Measurements from ENCODE around the gene PAAF1.
"Not testable (repeated sequence)": the region's sequence is repeated elsewhere in the genome, so short reads cannot be mapped to it uniquely, and the experiment has no call there.

PAAF1 gene

DNA sequence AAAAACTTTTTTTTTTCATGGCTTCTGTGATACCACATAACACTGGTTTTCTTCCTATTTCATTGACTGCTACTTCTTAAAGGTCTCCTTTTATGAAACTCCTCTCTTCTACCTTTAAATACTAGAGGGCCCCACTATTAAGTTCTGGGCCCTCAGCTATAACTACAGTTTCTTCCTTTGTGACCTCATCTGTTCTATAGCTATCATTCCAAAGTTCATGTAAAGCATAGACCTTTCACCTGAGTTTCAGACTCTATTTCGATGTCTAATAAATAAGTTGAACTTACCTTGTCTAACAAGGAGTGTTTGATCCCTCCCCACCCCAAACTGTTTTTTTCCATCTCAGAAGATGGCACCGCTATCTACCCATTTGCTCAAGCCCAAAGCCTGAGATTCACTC is 35.2 kb downstream of the PAAF1 start:
- DNase-seq: no peak
- Mint-ChIP-seq H3K36me3 (ENCODE audit: low read depth) (peaks cover 81% of the 10 kb centered on the region), H3K27me3 (no peaks in the 10 kb centered on the region), H3K4me1 (ENCODE audit: low read depth) (peaks cover 4% of the 10 kb centered on the region), H3K4me3 (no peak overlapping the region), H3K27ac (no peak overlapping the region), H3K9me3 (no peaks in the 10 kb centered on the region)

DNA sequence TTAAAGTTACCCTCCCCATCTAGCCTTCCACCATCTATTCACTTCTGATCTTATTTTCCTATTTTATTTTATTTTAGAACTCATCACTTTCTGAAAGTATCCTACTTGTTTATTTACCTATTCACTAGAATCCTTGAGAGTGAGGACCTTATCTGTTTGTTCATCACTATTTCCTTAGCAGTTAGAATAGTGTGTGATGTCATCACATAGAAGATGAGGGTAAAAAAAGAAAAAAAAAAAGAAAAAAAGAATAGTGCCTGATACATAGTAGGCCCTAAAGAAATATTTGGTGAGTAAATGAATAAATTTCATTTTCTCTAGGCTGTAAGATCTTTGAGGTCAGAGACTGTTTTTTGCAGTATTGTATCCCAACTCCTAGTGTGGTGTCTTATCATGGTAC is 36.7 kb downstream of the PAAF1 start:
- Mint-ChIP-seq H3K36me3 (ENCODE audit: low read depth) (peaks cover 88% of the 10 kb centered on the region), H3K9me3 (no peaks in the 10 kb centered on the region), H3K27ac (no peak overlapping the region), H3K4me3 (no peak overlapping the region), H3K27me3 (no peaks in the 10 kb centered on the region), H3K4me1 (ENCODE audit: low read depth) (peaks cover 4% of the 10 kb centered on the region)
- DNase-seq: no peak

DNA sequence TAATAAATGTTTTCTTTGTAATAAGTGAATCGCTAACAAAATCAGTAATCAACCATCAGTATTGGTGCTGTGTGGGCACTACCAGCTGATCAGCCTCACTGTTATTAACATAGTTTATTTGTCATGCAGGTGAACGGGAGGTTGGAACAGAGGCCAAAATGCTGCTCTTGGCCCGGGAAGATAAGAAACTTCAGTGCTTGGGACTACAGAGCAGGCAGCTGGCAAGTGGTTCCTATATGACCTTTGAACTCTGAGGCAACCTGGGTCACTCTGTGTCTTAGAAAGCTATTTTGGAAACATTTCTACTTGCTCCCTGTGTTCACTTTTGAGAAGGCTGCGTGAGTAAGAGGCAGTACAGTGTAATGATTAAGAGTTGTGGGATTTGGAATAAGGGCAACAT is 37.5 kb downstream of the PAAF1 start:
- Mint-ChIP-seq H3K4me3 (no peak overlapping the region), H3K4me1 (ENCODE audit: low read depth) (peaks cover 4% of the 10 kb centered on the region), H3K27ac (no peak overlapping the region), H3K27me3 (no peaks in the 10 kb centered on the region), H3K36me3 (ENCODE audit: low read depth) (peaks cover 92% of the 10 kb centered on the region), H3K9me3 (no peaks in the 10 kb centered on the region)
- no peak for DNase-seq

DNA sequence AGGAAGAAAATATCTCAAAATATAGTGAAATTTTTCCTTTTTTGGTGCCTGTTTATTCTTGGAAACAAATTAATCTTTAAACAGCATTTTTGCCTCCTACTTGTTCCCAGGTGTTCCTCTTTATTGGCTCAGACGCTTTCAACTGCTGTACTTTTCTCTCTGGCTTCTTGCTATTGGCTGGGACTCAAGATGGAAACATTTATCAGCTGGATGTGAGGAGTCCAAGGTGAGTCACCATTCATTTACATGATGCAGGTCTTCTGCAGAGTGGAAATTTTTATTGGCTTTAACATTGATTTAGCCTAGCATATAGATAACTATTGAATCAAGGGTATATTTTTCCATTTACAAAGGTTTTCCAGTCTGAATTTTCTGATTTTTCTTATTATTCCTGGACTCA is 39.6 kb downstream of the PAAF1 start:
- Mint-ChIP-seq H3K27me3 (no peaks in the 10 kb centered on the region), H3K4me1 (ENCODE audit: low read depth) (peaks cover 4% of the 10 kb centered on the region), H3K27ac (peak overlapping the region; percentile 34), H3K4me3 (no peak overlapping the region), H3K9me3 (no peaks in the 10 kb centered on the region), H3K36me3 (ENCODE audit: low read depth) (peaks cover 86% of the 10 kb centered on the region)
- DNase-seq: no peak

DNA sequence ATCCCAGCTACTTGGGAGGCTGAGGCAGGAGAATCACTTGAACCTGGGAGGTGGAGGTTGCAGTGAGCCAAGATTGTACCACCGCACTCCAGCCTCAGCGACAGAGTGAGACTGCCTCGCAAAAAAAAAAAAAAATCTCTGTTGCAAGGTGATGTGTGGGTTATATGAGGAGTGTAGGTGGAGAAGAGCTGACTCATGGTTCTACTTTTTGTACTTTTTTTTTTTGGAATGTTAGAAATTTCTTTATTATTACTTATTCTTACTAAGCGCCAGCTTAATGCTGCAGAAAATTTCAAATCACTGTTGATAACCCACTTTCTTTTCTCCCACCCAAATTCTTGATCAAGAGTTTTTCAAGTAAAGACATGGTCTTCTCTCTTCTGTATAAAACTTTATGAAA is 44.4 kb downstream of the PAAF1 start:
- no peaks in the 10 kb centered on the region for H3K27me3 Mint-ChIP-seq
- DNase-seq: no peak
- H3K36me3 Mint-ChIP-seq (ENCODE audit: low read depth): peaks cover 82% of the 10 kb centered on the region
- no peaks in the 10 kb centered on the region for H3K9me3 Mint-ChIP-seq
- no peak overlapping the region for H3K27ac Mint-ChIP-seq
- H3K4me1 Mint-ChIP-seq (ENCODE audit: low read depth): peaks cover 4% of the 10 kb centered on the region
- H3K4me3 Mint-ChIP-seq: no peak overlapping the region

DNA sequence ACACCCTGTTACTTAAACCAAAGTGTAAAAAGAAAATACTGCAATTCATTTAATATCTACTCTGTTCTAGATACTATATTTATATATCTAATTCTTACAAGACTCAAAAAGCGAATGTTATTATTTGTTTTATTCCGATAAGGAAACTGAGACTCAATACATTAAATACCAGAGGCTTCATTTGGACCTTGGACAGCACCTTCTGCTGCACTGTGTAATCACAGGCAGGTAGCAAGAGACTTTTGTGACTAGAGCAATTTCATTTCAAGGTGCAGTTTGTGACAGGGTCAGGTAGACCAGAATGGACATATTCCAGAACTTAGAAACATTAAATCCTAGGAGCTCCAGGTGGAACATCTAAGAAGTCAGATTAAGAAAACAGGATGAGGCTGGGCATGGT is 52.6 kb downstream of the PAAF1 start:
- no peak overlapping the region for H3K4me3 Mint-ChIP-seq
- no peaks in the 10 kb centered on the region for H3K9me3 Mint-ChIP-seq
- DNase-seq: no peak
- H3K27ac Mint-ChIP-seq: no peak overlapping the region
- H3K27me3 Mint-ChIP-seq: no peaks in the 10 kb centered on the region
- H3K36me3 Mint-ChIP-seq (ENCODE audit: low read depth): peaks cover 88% of the 10 kb centered on the region
- no peaks in the 10 kb centered on the region for H3K4me1 Mint-ChIP-seq (ENCODE audit: low read depth)

DNA sequence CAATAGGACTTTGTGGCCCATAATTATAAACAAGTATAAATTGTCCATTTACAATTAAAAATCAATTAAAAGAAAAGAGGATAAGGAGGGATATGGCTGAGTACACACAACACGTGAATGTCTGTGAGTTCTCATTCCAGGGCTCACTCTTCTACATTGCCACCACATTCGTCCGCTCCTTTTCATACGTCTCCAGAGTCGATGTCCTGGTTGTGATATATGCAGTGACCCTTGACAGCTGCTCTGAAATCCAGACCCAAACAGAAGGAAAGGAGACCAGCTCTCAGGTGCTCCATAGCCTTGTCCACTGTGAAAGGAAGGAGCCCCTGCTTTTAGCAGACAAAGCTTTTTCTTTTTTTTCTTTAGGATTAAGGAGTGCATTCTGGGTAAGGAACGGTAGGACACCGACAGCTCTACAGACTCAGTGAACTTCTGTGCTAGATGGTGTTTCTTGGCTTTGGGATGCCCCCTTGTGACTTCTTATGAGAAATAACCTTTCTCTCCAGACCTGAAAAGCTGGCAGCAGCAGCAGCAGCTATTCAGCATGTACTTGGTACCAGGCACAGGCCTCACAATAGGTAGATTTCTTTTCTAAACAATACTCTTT is 54.3 kb downstream of the PAAF1 start:
- H3K27ac Mint-ChIP-seq: no peak overlapping the region
- H3K4me1 Mint-ChIP-seq (ENCODE audit: low read depth): no peaks in the 10 kb centered on the region
- no peaks in the 10 kb centered on the region for H3K27me3 Mint-ChIP-seq
- H3K4me3 Mint-ChIP-seq: no peak overlapping the region
- H3K9me3 Mint-ChIP-seq: no peaks in the 10 kb centered on the region
- DNase-seq: no peak
- H3K36me3 Mint-ChIP-seq (ENCODE audit: low read depth): peaks cover 79% of the 10 kb centered on the region

DNA sequence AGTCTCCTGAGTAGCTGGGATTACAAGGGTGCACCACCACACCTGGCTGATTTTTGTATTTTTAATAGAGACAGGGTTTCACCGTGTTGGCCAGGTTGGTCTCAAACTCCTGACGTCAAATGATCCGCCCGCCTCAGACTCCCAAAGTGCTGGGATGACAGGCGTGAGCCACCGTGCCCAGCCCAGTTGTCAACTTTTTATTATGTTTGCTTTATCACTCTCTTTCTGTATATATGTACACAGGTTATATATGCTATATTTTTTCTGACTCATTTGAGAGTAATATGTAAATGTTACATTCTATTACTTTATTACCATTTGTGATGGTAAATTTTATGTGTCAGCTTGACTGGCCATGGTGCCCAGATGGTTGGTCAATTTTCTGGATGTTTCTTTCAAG is 55.2 kb downstream of the PAAF1 start:
- Mint-ChIP-seq H3K4me3 (no peak overlapping the region), H3K27ac (no peak overlapping the region), H3K36me3 (ENCODE audit: low read depth) (peaks cover 73% of the 10 kb centered on the region), H3K27me3 (no peaks in the 10 kb centered on the region), H3K9me3 (no peaks in the 10 kb centered on the region), H3K4me1 (ENCODE audit: low read depth) (no peaks in the 10 kb centered on the region)
- DNase-seq: no peak

DNA sequence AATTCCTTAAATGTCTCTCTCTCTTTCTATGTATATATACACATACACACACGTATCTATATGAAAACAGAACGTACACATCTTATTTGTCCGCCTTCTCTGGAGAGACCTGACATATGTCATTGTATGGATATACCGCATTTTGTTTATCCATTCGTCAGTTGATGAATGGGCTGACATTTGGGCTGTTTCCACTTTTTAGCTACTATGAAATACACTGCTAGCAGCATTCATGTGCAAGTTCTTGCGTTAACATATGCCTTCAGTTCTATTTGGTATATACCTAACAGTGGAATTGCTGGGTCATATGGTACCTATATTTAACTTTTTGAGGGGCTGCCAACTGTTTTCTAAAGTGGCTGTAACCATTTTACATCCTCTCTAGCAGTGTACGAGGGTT is 56.0 kb downstream of the PAAF1 start:
- Mint-ChIP-seq H3K27ac (no peak overlapping the region), H3K4me1 (ENCODE audit: low read depth) (no peaks in the 10 kb centered on the region), H3K27me3 (no peaks in the 10 kb centered on the region), H3K4me3 (no peak overlapping the region), H3K9me3 (no peaks in the 10 kb centered on the region), H3K36me3 (ENCODE audit: low read depth) (peaks cover 68% of the 10 kb centered on the region)
- no peak for DNase-seq

DNA sequence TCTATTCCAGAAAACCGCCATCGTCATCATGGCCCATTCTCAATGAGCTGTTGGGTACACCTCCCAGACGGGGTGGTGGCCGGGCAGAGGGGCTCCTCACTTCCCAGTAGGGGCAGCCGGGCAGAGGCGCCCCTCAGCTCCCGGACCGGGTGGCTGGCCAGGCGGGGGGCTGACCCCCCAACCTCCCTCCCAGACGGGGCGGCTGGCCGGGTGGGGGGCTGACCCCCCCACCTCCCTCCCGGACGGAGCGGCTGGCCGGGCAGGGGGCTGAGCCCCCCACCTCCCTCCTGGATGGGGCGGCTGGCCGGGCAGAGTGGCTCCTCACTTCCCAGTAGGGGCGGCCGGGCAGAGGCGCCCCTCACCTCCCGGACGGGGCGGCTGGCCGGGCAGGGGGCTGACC is 59.2 kb downstream of the PAAF1 start:
- peaks cover 45% of the 10 kb centered on the region for H3K36me3 Mint-ChIP-seq (ENCODE audit: low read depth)
- not testable (repeated sequence) for H3K9me3 Mint-ChIP-seq; H3K27ac Mint-ChIP-seq; DNase-seq; H3K27me3 Mint-ChIP-seq; H3K4me1 Mint-ChIP-seq (ENCODE audit: low read depth); H3K4me3 Mint-ChIP-seq

DNA sequence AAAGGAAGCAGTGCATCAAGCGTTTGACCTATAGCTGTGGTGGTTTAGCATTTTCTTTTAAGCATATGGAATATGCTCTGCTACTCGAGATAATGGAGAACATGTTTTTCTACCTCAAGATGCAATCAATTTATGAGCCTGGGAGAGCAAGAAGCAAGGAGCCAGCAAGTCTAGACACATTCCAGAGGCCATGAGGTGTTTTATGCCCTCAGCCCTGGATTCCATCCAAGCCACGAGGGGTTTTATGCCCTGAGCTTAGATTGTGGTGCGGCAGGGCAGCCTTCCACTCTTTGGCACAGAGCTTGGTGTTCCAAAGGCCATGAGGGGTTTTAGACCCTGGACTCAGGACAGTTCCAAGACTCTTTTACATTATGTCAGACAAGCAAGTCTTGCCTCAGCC is 62.3 kb downstream of the PAAF1 start:
- DNase-seq: no peak
- Mint-ChIP-seq H3K9me3 (no peaks in the 10 kb centered on the region), H3K4me1 (ENCODE audit: low read depth) (no peaks in the 10 kb centered on the region), H3K27ac (no peak overlapping the region), H3K27me3 (no peaks in the 10 kb centered on the region), H3K36me3 (ENCODE audit: low read depth) (peaks cover 27% of the 10 kb centered on the region), H3K4me3 (no peak overlapping the region)

DNA sequence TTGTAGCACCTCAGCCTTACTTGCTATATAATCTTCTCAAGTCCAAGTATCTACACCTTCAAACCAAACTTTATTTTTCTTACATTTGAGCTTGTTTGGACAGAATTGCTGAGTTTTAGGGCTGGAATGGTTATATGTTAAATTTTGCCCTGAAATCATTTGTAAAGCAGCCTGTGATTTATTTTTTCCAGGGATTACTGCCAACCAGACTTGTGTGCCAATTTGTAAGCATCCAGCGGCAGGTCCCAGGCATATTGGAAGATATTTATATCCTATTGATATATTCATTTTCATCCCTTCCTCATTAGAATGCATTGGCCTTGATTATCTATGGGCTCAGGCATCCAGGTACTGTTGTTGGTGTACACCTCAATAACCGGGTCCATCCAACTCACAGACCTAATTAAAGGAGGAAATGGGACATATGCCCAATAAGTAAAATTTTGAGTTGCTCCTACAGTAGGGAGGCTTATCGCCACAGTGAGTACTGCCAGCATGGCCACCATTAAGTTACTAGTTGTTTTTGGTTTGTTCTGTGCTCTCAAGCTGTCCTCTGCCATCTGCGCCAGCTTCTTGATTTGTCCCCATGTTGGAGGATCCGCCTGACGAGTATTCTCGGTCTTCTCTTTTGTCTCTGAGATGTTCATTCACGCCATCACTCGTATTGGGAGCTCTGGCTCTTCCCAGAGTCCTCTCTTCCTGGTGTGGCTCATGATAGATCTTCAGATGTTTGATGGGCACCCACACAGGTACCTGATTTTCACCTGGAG is 64.2 kb downstream of the PAAF1 start:
- peaks cover 20% of the 10 kb centered on the region for H3K36me3 Mint-ChIP-seq (ENCODE audit: low read depth)
- no peaks in the 10 kb centered on the region for H3K27me3 Mint-ChIP-seq
- DNase-seq: no peak

DNA sequence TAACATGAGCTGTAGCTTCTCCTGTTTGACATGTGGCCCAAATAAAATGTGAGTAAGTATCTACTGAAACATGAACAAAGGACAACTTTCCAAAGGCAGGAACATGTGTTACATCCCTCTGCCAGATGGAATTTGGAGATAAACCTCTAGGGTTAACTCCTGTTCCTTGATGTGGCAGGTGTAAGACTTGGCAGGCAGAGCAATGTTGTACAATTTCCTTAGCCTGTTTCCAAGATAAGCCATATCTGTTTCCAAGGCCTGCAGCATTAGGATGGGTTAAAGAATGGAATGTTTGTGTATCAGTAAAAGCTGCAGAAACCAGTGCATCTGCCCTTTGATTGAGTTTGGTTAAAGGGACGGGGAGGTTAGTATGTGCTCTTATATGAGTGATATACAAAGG is 65.2 kb downstream of the PAAF1 start:
- Mint-ChIP-seq H3K9me3 (no peaks in the 10 kb centered on the region), H3K4me1 (ENCODE audit: low read depth) (no peaks in the 10 kb centered on the region), H3K4me3 (no peak overlapping the region), H3K36me3 (ENCODE audit: low read depth) (peaks cover 17% of the 10 kb centered on the region), H3K27me3 (no peaks in the 10 kb centered on the region), H3K27ac (no peak overlapping the region)
- no peak for DNase-seq

More for the DNA sequence above, 64.2 kb downstream of the PAAF1 start:
- Mint-ChIP-seq H3K9me3 (no peaks in the 10 kb centered on the region), H3K4me1 (ENCODE audit: low read depth) (no peaks in the 10 kb centered on the region), H3K27ac (no peak overlapping the region), H3K4me3 (no peak overlapping the region)

DNA sequence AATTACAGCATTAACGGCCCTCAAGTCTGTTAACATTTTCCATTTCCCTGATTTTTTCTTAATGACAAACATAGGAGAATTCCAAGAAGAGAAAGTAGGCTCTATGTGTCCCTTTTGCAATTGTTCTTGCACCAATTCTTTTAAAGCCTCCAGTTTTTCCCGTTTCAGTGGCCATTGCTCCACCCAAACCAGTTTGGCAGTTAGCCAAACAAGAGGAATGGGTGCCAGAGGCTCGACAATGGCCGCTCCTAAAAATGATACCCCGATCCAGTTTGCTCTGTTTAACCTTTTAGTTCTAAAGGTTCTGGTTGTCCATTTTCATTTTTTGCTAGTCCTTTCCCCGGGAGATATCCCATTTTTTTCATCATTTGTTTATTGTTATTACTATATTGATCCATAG is 67.3 kb downstream of the PAAF1 start:
- DNase-seq: no peak
- H3K4me3 Mint-ChIP-seq: no peak overlapping the region

DNA sequence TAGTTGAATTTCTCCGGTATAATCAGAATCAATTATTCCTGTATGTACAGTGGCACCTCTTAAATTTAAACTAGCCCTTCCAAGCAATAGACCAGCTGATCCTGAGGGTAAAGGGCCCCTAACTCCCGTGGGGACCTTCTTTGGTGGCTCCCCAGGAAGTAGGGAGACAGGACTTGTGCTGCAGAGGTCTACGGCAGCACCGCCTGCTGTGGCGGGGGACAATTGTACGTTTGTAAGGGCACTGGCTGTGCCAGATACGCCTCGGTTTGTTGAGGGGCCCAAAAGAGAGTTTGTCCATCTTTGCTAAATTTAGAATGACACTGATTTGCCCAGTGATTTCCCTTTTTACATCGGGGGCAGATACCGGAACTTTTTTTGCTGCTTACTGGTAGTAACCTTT is 68.1 kb downstream of the PAAF1 start:
- H3K4me1 Mint-ChIP-seq (ENCODE audit: low read depth): no peaks in the 10 kb centered on the region
- no peaks in the 10 kb centered on the region for H3K27me3 Mint-ChIP-seq
- no peak overlapping the region for H3K4me3 Mint-ChIP-seq
- H3K27ac Mint-ChIP-seq: no peak overlapping the region
- H3K36me3 Mint-ChIP-seq (ENCODE audit: low read depth): peaks cover 14% of the 10 kb centered on the region
- DNase-seq: no peak
- H3K9me3 Mint-ChIP-seq: no peaks in the 10 kb centered on the region

More for the DNA sequence above, 67.3 kb downstream of the PAAF1 start:
- H3K4me1 Mint-ChIP-seq (ENCODE audit: low read depth): no peaks in the 10 kb centered on the region
- H3K9me3 Mint-ChIP-seq: no peaks in the 10 kb centered on the region
- H3K27ac Mint-ChIP-seq: no peak overlapping the region
- H3K27me3 Mint-ChIP-seq: no peaks in the 10 kb centered on the region
- peaks cover 14% of the 10 kb centered on the region for H3K36me3 Mint-ChIP-seq (ENCODE audit: low read depth)

Data from activated T-cell treated with anti-CD3 and anti-CD28 coated beads, Interleukin-2, amount 50 U/mL, for 24 hours (primary cell).